GM12878 (cell line): Measurements from ENCODE around the gene SYPL2. TPM values are rescaled to one million over a fixed set of nuclear protein-coding genes. Genes with fewer than 3 reads are reported as not detected.

Experiments
- ATF7 ChIP-seq: fragments of 450-650 bp; IDR thresholded peaks from 2 replicates; pipeline ENCODE4 v1.6.1; 2016; ENCODE audit warnings: low read depth, mild to moderate bottlenecking
- CEBPB ChIP-seq, 2 experiments: fragments of 150-350 bp in 1 of 2; IDR thresholded peaks; 2 replicates each; pipeline ENCODE4 v1.6.1; 2012 to 2014; ENCODE audit warnings: low read depth in 2 of 2, low read length in 2 of 2, borderline replicate concordance in 1 of 2, inconsistent platforms in 1 of 2
- CEBPZ ChIP-seq: fragments of 150-350 bp; IDR thresholded peaks from 2 replicates; pipeline ENCODE4 v1.6.1; 2016; ENCODE audit warnings: low read depth, low read length
- CHD1 ChIP-seq: IDR thresholded peaks from 2 replicates; pipeline ENCODE4 v1.6.1; 2012; ENCODE audit warnings: low read depth, low read length, improper control_type of control experiment
- ESRRA ChIP-seq: IDR thresholded peaks from 2 replicates; pipeline ENCODE4 v1.6.1; 2012; ENCODE audit warnings: mild to moderate bottlenecking, low read length, improper control_type of control experiment
- FOXK2 ChIP-seq: fragments of 450-650 bp; IDR thresholded peaks from 2 replicates; pipeline ENCODE4 v1.6.1; 2017; ENCODE audit warnings: mild to moderate bottlenecking, moderate library complexity
- GATAD2B ChIP-seq: fragments of 450-650 bp; conservative IDR thresholded peaks from 2 replicates; pipeline ENCODE4 v1.6.1; 2017; ENCODE audit warnings: low read depth, mild to moderate bottlenecking, moderate library complexity
- HDGF ChIP-seq: fragments of 450-650 bp; IDR thresholded peaks from 2 replicates; pipeline ENCODE4 v1.6.1; 2016; ENCODE audit warnings: antibody characterized with exemption
- IKZF2 ChIP-seq, 2 experiments: fragments of 450-650 bp; IDR thresholded peaks; 2 replicates each; pipeline ENCODE4 v1.6.1; 2017; ENCODE audit warnings: mild to moderate bottlenecking in 2 of 2, moderate library complexity in 2 of 2
- JUND ChIP-seq: IDR thresholded peaks from 2 replicates; pipeline ENCODE4 v1.6.1; 2012; ENCODE audit warnings: low read depth, mild to moderate bottlenecking, low read length, improper control_type of control experiment, moderate library complexity
- KDM1A ChIP-seq: fragments of 200-600 bp; sonication (generic); IDR thresholded peaks from 2 replicates; pipeline ENCODE4 v1.6.1; 2016; ENCODE audit warnings: borderline replicate concordance
- MEF2B ChIP-seq: fragments of 450-650 bp; IDR thresholded peaks from 2 replicates; pipeline ENCODE4 v1.6.1; 2018; ENCODE audit warnings: mild to moderate bottlenecking, moderate library complexity; ENCODE audit not compliant: partially characterized antibody, poor library complexity, severe bottlenecking
- SREBF2 ChIP-seq: IDR thresholded peaks from 2 replicates; pipeline ENCODE4 v1.6.1; 2012; ENCODE audit warnings: mild to moderate bottlenecking, low read length
- TBL1XR1 ChIP-seq: IDR thresholded peaks from 2 replicates; pipeline ENCODE4 v1.6.1; 2012; ENCODE audit warnings: low read depth, low read length, improper control_type of control experiment
- ZBTB4 ChIP-seq: fragments of 450-650 bp; formaldehyde crosslinking; IDR thresholded peaks from 2 replicates; pipeline ENCODE4 v1.4.0; 2022; ENCODE audit warnings: mild to moderate bottlenecking, moderate library complexity
- ZSCAN29 ChIP-seq: fragments of 450-650 bp; IDR thresholded peaks from 2 replicates; pipeline ENCODE4 v1.6.1; 2017; ENCODE audit warnings: mild to moderate bottlenecking, moderate library complexity
- polyA plus RNA-seq, 11 experiments: library from polyadenylated mRNA; depleted of rRNA in 4 of 11; unstranded in 6 of 11; stranded (reverse) in 5 of 11; fragments of >200 nt; fragmentation: Nextera tagmentation in 4 of 11; fragmentation: Illumina TruSeq in 1 of 11; extraction: Ambion mirVana in 4 of 11; extraction: Trizol in 1 of 11; gene quantifications; 1 replicate in 1 of 11; 2 replicates in 10 of 11; pipeline versions ENCODE4 v1.2.1 to v1.2.3, GENCODE V29; 2011 to 2016; ENCODE audit warnings: inconsistent platforms in 2 of 11, missing spikeins in 2 of 11, low read depth in 1 of 11
- total RNA-seq, 4 experiments: library from RNA; depleted of rRNA in 3 of 4; stranded (reverse); fragments of >200 nt in 3 of 4; fragmentation: Illumina TruSeq in 1 of 4; extraction: Trizol in 1 of 4; gene quantifications; 2 replicates each; pipeline versions ENCODE4 v1.2.1 to v1.2.3, GENCODE V29; 2013 to 2021
- TF ChIP-seq, protein P1 (sequence below): IDR thresholded peaks from 2 replicates; pipeline ENCODE4 v1.6.1; 2011; ENCODE audit warnings: mild to moderate bottlenecking, low read depth, low read length, moderate library complexity; ENCODE audit not compliant: insufficient replicate concordance
- TF ChIP-seq, protein P2 (sequence below): fragments of 450-650 bp; IDR thresholded peaks from 2 replicates; pipeline ENCODE4 v1.6.1; 2017; ENCODE audit warnings: mild to moderate bottlenecking, low read depth, inconsistent platforms; ENCODE audit not compliant: poor library complexity, severe bottlenecking
- TF ChIP-seq, protein P3 (sequence below): fragments of 450-650 bp; IDR thresholded peaks from 2 replicates; pipeline ENCODE4 v1.6.1; 2017; ENCODE audit warnings: mild to moderate bottlenecking

Gene SYPL2
- total and polyA plus RNA-seq, 10 of the 15 experiments (the other 5 are each of a cell fraction or from before 2014, with no cell fraction given), result 0.04 to 0.11 (median 0.06) TPM; not detected in 3

- TF ChIP-seq, protein P1, sequence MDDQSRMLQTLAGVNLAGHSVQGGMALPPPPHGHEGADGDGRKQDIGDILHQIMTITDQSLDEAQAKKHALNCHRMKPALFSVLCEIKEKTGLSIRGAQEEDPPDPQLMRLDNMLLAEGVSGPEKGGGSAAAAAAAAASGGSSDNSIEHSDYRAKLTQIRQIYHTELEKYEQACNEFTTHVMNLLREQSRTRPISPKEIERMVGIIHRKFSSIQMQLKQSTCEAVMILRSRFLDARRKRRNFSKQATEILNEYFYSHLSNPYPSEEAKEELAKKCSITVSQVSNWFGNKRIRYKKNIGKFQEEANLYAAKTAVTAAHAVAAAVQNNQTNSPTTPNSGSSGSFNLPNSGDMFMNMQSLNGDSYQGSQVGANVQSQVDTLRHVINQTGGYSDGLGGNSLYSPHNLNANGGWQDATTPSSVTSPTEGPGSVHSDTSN, result no peak
- TF ChIP-seq KDM1A (no peak), JUND (0 out of 2 replicates have a peak, but pooled peaks have one; percentile 8), ATF7 (no peak), CHD1 (no peak), FOXK2 (no peak), HDGF (no peak), CEBPZ (no peak), SREBF2 (no peak), CEBPB (IDR thresholded peaks at IDR 0.05; ENCODE audit: borderline replicate concordance in 1 of 2, low read depth in 2 of 2, low read length in 2 of 2) (no peak), TBL1XR1 (no peak), ESRRA (no peak), ZSCAN29 (no peak), MEF2B (peak; percentile 10), IKZF2 (IDR thresholded peaks at IDR 0.05) (peak; percentile 30 to 41; a peak in 3 of 4 replicates), ZBTB4 (no peak), GATAD2B (no peak)
- TF ChIP-seq, protein P2, sequence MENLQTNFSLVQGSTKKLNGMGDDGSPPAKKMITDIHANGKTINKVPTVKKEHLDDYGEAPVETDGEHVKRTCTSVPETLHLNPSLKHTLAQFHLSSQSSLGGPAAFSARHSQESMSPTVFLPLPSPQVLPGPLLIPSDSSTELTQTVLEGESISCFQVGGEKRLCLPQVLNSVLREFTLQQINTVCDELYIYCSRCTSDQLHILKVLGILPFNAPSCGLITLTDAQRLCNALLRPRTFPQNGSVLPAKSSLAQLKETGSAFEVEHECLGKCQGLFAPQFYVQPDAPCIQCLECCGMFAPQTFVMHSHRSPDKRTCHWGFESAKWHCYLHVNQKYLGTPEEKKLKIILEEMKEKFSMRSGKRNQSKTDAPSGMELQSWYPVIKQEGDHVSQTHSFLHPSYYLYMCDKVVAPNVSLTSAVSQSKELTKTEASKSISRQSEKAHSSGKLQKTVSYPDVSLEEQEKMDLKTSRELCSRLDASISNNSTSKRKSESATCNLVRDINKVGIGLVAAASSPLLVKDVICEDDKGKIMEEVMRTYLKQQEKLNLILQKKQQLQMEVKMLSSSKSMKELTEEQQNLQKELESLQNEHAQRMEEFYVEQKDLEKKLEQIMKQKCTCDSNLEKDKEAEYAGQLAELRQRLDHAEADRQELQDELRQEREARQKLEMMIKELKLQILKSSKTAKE, result no peak
- TF ChIP-seq, protein P3, sequence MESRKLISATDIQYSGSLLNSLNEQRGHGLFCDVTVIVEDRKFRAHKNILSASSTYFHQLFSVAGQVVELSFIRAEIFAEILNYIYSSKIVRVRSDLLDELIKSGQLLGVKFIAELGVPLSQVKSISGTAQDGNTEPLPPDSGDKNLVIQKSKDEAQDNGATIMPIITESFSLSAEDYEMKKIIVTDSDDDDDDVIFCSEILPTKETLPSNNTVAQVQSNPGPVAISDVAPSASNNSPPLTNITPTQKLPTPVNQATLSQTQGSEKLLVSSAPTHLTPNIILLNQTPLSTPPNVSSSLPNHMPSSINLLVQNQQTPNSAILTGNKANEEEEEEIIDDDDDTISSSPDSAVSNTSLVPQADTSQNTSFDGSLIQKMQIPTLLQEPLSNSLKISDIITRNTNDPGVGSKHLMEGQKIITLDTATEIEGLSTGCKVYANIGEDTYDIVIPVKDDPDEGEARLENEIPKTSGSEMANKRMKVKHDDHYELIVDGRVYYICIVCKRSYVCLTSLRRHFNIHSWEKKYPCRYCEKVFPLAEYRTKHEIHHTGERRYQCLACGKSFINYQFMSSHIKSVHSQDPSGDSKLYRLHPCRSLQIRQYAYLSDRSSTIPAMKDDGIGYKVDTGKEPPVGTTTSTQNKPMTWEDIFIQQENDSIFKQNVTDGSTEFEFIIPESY, result no peak
Measured at GRCh38 chr1:109513110-109513710, 46.9 kb downstream of the SYPL2 start (continued).
